SW 1271 (cell line): ENCODE results near the gene FOXL3.
"Not testable (repeated sequence)": the region's sequence is repeated elsewhere in the genome, so short reads cannot be mapped to it uniquely, and the experiment has no call there.

ENCODE experiments used
- DNase-seq, 2 experiments: peaks; one replicate each; lab custom pipeline; 2025; lab: John Stamatoyannopoulos, UW

The FOXL3 gene

DNA sequence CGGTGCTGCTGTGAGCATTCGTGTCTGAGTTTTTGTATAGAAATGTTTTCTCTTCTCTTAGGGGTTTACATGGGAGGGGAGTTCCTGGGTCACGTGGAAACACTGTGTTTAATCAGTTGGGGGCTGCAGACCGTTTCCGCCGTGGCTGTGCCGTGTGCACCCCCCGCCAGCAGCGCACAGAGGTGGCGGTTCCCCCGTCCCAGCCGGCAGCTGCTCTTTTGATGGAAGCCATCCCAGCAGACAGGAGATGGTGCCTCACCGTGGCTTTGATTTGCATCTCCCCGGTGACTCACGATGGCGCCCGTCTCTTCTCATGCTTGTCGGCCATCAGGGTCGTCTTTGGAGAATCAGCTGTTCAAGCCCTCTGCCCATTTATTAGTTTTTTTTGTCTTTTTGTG is 34.9 kb upstream of the FOXL3 start:
- no peak for DNase-seq

DNA sequence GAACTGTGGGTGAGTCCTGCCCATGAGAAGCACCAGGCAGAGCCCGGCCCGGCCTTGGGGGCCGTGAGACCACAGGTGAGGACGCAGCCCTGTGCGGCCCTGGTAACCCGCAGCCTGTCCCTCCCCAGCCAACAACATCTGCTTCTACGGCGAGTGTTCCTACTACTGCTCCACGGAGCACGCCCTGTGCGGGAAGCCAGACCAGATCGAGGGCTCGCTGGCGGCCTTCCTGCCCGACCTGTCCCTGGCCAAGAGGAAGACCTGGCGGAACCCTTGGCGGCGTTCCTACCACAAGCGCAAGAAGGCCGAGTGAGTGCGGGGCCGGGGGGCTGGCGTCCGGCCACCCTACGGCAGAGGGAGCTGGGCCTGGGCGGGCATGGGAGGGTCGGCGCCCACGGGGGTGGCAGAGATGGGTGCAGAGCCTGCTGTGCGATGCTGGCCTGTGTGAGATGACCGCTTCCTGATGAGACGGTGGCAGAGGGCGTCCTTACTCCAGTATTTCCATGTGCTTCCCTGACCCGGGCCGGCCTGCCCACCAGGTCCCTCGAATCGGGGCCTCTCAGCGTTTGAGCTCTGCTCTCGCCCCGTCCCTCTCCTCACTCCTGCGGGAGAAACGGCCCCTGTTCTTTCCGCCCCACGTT is 34.1 kb upstream of the FOXL3 start:
- no peak for DNase-seq

DNA sequence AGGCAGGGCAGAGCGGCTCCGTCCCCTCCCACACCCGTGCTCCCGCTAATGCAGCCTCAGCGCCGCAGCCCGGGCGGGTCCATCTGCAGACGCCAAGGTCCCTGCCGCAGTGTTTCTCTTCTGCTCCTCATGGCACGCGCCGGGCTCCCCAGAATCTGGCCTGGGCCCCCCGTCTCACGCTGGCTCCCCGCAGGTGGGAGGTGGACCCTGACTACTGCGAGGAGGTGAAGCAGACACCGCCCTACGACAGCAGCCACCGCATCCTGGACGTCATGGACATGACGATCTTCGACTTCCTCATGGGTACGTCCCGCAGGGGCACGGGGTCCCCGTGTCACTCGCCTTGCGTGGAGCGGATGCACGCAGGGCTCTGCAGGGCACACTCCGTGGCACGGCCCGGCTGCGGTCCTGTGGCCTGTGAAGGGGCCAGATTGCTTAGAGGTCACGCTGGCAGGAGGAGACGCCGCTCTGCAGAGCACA is 33.5 kb upstream of the FOXL3 start:
- no peak for DNase-seq

- no peak for DNase-seq
Measured at GRCh38 chr7:256981-257646, 32.9 kb upstream of the FOXL3 start.

DNA sequence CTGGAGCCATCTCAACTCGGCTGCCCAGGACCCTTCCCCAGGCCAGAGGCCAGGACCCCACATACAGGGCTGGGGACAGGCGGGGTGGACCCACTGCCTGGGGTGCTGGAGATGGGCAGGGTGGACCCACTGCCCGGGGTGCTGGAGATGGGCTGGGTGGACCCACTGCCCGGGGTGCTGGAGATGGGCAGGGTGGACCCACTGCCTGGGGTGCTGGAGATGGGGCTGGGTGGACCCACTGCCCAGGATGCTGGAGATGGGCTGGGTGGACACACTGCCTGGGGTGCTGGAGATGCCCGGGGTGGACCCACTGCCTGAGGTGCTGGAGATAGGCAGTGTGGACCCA is 32.4 kb upstream of the FOXL3 start:
- no peak for DNase-seq

DNA sequence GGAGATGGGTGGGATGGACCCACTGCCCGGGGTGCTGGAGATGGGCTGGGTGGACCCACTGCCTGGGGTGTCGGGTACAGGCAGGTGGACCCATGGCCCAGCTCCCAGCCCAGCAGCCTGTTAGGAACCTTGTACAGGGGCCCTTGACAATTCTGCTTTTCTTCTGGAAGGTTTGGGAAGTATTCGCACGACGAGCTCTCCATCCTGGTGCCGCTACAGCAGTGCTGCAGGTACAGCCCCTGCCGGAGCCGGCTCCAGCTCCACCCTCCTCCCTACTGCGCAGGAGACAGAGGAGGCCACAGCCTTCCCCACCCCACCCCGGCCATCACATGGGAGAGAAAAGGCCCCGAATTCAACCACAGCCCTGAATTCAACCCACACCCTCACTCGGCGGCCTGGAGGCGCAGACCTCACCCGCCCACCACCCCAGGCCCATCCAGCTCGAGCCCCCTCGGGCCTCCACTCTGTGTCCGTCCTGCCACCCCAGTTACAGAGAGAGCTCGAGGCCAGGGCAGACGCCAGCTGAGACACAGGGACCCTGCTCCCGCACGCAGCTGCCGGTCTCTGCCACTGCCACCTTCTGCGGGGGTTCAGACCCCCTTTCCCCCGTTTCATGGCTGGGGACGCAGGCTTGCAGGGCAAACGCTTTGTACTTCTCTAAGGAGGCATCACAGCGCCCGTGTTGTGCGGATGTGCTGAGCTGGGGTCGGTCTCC is 31.3 kb upstream of the FOXL3 start:
- DNase-seq = no peak

GRCh38 chr7:259191-259505 is 30.8 kb upstream of the FOXL3 start:
- no peak for DNase-seq

DNA sequence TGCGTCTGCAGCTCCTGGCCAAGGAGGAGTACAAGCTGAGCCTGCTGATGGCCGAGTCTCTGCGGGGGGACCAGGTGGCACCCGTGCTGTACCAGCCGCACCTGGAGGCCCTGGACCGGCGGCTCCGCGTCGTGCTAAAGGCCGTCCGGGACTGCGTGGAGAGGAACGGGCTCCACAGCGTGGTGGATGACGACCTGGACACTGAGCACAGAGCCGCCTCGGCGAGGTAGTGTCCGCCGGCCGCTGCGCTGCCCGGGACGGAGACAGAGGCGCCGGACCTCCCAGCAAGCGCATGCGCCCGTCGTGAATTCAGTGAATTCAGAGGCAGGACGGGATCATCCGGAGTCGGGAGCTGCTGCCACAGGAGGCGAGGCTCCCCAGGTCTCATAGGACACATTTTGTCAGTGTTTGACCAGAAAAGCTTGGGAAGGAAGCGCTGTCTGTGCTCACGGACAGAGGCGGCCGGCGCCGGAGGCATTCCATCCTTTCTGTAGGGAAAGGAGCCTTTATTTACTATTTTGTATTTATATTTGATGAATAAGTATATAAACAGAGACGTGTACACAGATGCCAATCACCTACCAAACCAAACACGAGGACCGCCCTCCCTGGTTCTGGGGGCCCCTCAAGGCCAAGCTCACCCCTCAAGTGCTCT is 30.1 kb upstream of the FOXL3 start:
- DNase-seq = no peak

DNA sequence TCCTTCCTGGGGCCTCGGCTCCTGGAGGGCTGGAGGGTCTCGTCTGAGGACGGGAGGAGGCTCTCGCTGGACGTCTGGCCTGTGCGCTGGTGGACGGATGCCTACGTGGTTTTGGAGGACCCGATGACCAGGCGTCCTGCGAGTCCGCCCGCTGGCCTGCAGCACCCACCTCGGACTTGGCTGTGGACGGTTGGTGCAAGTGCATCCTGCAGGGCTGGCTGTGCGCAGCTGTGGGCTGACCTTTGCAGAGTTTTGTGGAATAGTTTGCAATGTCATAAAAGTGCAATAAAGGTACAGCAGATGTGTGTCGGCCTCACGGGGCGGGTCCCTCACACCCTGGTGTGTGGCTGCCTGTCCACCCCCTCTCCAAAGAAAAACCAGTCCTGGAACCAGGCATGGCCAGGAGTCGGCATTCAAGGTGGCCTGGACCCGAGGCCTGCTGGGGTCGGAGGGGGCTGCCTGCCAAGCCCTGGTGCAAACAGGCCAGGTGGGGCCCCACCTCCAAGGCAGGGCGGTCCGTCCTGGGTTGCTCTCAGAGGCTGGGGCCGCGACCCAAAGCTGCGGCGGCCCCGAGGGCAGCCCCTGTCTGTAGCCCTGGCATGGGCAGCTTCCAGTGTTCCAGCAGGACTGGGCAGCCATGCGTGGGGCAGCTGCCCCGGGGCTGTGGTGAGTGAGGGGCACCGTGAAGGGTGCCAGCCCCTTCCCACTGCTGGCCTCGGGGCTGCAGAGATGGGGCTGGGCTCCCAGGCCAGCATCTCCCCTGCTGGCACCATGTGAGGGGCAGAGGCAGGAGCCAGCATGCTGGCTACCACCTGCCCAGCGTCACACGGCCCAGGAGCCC is 29.3 kb upstream of the FOXL3 start:
- DNase-seq = no peak

- no peak for DNase-seq
Measured at GRCh38 chr7:261341-262250, 28.4 kb upstream of the FOXL3 start.

DNA sequence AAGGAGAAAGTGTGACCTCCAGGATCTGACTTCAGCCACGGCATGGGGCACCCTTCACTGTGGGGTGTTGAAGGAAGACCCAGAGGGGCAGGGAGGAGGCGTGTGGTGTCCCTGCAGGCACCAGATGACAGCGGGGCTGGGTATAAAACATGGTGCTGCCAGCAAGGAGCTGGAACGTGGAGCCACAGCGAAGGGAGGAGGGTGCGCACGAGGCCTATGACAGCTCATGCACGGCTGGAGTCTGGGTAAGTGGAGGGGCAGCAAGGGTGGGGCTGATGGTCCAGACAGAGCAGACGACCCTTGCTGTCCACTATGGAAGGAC is 27.8 kb upstream of the FOXL3 start:
- DNase-seq = no peak

DNA sequence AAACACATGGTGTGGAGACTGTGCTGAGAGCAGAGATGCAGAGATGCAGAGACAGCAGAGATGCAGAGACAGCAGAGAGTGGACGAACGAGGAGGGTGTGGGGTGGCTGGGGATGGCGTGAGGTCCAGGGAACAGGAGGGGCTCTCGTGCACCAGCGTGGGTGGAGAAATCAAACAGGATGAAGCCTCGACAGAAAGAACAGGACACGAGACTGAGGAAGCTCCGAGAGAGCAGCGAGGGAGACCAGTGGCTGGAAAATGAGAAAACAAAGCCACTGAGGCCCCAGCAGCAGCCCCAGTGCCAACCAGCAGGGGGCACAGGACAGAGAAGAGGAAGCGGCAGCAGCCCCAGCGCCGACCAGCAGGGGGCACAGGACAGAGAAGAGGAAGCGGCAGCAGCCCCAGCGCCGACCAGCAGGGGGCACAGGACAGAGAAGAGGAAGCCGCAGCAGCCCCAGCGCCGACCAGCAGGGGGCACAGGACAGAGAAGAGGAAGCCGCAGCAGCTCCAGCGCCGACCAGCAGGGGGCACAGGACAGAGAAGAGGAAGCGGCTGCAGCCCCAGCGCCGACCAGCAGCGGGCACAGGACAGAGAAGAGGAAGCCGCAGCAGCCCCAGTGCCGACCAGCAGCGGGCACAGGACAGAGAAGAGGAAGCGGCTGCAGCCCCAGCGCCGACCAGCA is 27.2 kb upstream of the FOXL3 start:
- not testable (repeated sequence) for DNase-seq

DNA sequence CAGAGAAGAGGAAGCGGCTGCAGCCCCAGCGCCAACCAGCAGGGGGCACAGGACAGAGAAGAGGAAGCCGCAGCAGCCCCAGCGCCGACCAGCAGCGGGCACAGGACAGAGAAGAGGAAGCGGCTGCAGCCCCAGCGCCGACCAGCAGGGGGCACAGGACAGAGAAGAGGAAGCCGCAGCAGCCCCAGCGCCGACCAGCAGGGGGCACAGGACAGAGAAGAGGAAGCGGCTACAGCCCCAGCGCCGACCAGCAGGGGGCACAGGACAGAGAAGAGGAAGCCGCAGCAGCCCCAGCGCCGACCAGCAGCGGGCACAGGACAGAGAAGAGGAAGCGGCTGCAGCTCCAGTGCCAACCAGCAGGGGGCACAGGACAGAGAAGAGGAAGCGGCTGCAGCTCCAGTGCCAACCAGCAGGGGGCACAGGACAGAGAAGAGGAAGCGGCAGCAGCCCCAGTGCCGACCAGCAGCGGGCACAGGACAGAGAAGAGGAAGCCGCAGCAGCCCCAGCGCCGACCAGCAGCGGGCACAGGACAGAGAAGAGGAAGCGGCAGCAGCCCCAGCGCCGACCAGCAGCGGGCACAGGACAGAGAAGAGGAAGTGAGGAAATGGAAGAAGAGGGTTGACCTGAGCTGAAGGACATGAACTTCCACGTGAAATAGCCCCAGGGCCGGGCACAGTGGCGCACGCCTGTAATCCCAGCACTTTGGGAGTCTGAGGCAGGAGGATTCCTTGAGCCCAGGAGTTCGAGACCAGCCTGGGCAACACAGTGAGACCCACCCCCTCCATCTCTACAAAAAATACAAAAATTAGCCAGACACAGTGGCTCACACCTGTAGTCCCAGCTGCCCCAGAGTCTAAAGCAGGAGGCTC is 26.3 kb upstream of the FOXL3 start:
- not testable (repeated sequence) for DNase-seq

- no peak for DNase-seq
Measured at GRCh38 chr7:264541-265191, 25.3 kb upstream of the FOXL3 start.

DNA sequence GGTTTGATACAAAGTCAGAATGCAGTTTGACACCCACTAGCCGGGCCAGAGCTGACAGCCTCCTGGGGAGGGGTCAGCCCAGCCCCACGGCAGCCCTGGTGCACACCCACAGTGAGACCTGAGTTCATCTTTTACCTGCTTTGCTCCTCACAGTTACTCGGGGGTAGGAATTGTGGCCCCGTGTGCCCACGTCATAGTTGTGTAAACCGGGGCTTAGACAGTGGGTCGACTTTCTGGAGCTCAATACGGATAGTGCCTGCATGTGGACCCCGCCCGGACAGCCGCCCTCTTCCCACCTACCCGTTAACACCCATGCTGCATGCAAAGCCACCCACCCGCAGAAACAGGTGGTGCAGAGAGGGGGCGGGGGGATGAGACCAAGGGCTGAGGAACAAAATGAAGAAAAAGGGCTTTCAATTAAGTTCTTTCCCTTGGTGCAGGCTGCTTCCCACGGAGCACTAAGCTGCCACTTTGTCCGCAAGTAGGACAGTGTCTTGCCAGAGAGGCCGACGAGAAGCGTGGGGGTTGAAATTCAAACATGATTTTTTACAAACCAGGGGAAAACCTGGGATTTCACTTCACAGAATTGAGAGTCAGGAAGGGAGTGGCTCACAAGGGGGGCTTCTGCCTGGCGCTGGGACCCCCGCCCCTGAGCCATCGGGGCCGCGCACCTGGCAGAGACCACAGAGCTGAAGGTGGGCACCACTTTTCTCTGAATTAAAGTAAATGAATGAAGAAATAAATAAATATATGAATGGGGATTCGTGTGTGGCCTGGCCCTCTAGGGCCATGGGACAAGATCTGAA is 24.6 kb upstream of the FOXL3 start:
- DNase-seq = no peak

DNA sequence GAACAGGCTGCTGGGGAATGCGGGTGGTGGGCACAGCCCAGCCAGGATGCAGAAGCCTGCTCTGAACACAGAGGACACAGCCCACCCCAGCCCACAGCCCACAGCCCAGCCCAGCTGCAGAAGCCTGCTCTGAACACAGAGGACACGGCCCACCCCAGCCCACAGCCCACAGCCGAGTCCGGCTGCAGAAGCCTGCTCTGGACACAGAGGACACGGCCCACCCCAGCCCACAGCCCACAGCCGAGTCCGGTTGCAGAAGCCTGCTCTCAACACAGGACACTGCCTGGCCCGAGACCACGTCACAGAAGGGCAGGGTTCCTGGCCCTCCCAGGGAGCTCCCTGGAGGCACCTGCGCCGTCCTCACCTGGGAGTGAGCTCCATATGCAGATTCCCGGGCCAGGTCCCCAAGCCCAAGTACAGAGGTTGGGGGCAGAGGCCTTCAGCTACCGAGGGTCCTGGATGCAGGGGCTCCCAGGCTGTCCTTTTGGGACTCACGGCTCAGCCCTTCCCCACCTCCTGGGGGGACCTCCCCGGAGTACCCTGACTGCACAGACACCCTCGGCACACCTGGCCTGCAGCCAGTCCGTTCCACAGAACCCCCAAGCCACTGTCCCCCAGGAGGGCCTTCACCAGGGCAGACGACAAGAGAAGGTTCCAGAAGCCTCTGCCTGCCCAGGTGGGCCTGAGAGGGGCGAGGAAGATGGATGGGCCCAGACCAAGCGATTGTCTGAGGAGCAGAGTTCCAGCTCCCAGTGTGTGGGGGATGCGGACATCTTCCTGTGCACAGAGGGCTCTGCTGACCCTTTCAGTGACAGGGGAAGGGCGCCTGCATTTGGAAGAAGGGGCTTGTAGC is 23.7 kb upstream of the FOXL3 start:
- no peak for DNase-seq
